Measurements from ENCODE around the gene BEST1. TPM values are rescaled to one million over a fixed set of nuclear protein-coding genes. Genes with fewer than 3 reads are reported as not detected.

BEST1 gene
- total RNA-seq, 1 donor from 2014 or later: not detected

DNA sequence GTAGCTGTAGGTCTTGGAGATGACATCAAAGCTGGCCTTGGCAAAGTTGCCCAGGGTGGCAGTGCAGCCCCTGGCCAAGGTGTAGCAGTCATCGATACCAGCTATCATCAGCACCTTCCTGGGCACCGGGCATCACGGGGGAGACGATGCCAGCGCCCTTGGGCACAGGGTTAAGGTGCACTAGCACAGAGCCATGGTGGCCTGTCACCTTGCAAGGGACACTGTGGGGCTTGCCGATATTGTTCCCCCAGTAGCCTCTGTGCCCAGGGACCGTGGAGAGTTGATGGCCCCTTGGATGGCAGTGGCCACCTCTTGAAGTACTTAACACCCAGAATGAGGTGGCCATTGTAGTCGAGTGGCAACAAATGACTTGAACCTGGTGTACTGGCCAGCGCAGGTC, 61.7 kb downstream of the BEST1 start:
- H3K27ac Mint-ChIP-seq: no peak overlapping the region
- Histone ChIP-seq H3K36me3 (no peaks in the 10 kb centered on the region), H3K4me2 (no peak overlapping the region), H3K9ac (no peak overlapping the region), H3K79me2 (ENCODE audit: low read depth) (no peaks in the 10 kb centered on the region), H3K4me1 (no peaks in the 10 kb centered on the region), H3F3A (ENCODE audit: low read depth) (no peaks in the 10 kb centered on the region), H3K27ac (no peak overlapping the region), H3K4me3 (no peak overlapping the region), H4K20me1 (ENCODE audit: low read depth) (no peaks in the 10 kb centered on the region), H3K27me3 (no peaks in the 10 kb centered on the region), H2AFZ (replicated peaks) (no peak overlapping the region), H3K9me3 (ENCODE audit: low read depth) (no peaks in the 10 kb centered on the region)
- H3K36me3 Mint-ChIP-seq: no peaks in the 10 kb centered on the region
- no peak overlapping the region for H3K4me3 Mint-ChIP-seq
- H3K4me1 Mint-ChIP-seq: peaks cover 5% of the 10 kb centered on the region
- DNase-seq (ENCODE audit: low spot score): no peak
- peaks cover 7% of the 10 kb centered on the region for H3K9me3 Mint-ChIP-seq
- H3K27me3 Mint-ChIP-seq (ENCODE audit: insufficient read depth, low read depth): peaks cover 4% of the 10 kb centered on the region
- TF ChIP-seq EZH2 (IDR thresholded peaks at IDR 0.05) (no peak), EZH2phosphoT487 (IDR thresholded peaks at IDR 0.05) (no peak), CTCF (IDR thresholded peaks at IDR 0.05) (no peak)

DNA sequence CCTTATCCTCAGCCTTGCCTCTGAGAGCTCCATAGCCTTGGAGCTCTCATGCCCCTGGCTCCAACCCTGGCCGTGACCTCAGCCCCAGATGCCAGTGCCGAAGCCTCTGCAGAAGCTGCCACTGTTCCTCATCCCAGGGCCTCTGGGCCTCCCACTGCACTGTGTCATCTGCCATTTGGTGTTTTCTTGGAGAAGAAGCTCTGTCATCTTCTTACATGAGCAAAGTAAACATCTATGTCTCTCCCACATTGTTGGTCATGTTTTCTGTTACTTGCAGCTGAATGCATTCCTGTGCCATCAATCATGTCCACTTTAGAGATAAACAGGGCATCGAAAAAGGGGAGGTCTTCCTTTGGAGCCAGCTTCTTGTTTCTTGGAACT, 62.3 kb downstream of the BEST1 start:
- Histone ChIP-seq H3K4me1 (peaks cover 4% of the 10 kb centered on the region), H3K27ac (no peak overlapping the region), H3K4me2 (no peak overlapping the region), H3K79me2 (ENCODE audit: low read depth) (no peaks in the 10 kb centered on the region), H2AFZ (replicated peaks) (no peak overlapping the region), H4K20me1 (ENCODE audit: low read depth) (no peaks in the 10 kb centered on the region), H3F3A (ENCODE audit: low read depth) (no peaks in the 10 kb centered on the region), H3K27me3 (no peaks in the 10 kb centered on the region), H3K9ac (no peak overlapping the region), H3K9me3 (ENCODE audit: low read depth) (no peaks in the 10 kb centered on the region), H3K36me3 (no peaks in the 10 kb centered on the region), H3K4me3 (no peak overlapping the region)
- H3K27ac Mint-ChIP-seq: peak overlapping the region; percentile 4
- TF ChIP-seq CTCF (IDR thresholded peaks at IDR 0.05): no peak
- TF ChIP-seq EZH2 (IDR thresholded peaks at IDR 0.05): no peak
- TF ChIP-seq EZH2phosphoT487 (IDR thresholded peaks at IDR 0.05): no peak
- peaks cover 11% of the 10 kb centered on the region for H3K4me1 Mint-ChIP-seq
- H3K9me3 Mint-ChIP-seq: peaks cover 4% of the 10 kb centered on the region
- no peak overlapping the region for H3K4me3 Mint-ChIP-seq
- no peaks in the 10 kb centered on the region for H3K36me3 Mint-ChIP-seq
- no peak for DNase-seq (ENCODE audit: low spot score)
- peaks cover 7% of the 10 kb centered on the region for H3K27me3 Mint-ChIP-seq (ENCODE audit: insufficient read depth, low read depth)

GRCh38 chr11:62012832-62013461, 62.8 kb downstream of the BEST1 start:
- H3K4me1 Mint-ChIP-seq: peaks cover 15% of the 10 kb centered on the region

More at GRCh38 chr11:62012832-62013461, 62.8 kb downstream of the BEST1 start:
- Histone ChIP-seq H3K4me3 (no peak overlapping the region), H3K36me3 (no peaks in the 10 kb centered on the region), H3K4me1 (peaks cover 4% of the 10 kb centered on the region), H2AFZ (replicated peaks) (no peak overlapping the region), H3K4me2 (no peak overlapping the region), H3K9me3 (ENCODE audit: low read depth) (no peaks in the 10 kb centered on the region), H3K79me2 (ENCODE audit: low read depth) (no peaks in the 10 kb centered on the region), H3K27me3 (no peaks in the 10 kb centered on the region), H3F3A (ENCODE audit: low read depth) (no peaks in the 10 kb centered on the region), H4K20me1 (ENCODE audit: low read depth) (no peaks in the 10 kb centered on the region), H3K27ac (no peak overlapping the region), H3K9ac (no peak overlapping the region)
- peaks cover 7% of the 10 kb centered on the region for H3K27me3 Mint-ChIP-seq (ENCODE audit: insufficient read depth, low read depth)
- peaks cover 2% of the 10 kb centered on the region for H3K9me3 Mint-ChIP-seq
- no peaks in the 10 kb centered on the region for H3K36me3 Mint-ChIP-seq
- TF ChIP-seq CTCF (IDR thresholded peaks at IDR 0.05) (no peak), EZH2phosphoT487 (IDR thresholded peaks at IDR 0.05) (no peak), EZH2 (IDR thresholded peaks at IDR 0.05) (no peak)
- H3K27ac Mint-ChIP-seq: peak overlapping the region; percentile 4
- DNase-seq (ENCODE audit: low spot score): no peak
- H3K4me3 Mint-ChIP-seq: no peak overlapping the region

Small RNA genes within 50 kb of the gene (small RNA-seq; reads per million reads assigned to genes)
- gene RNU6-1243P: not detected

Other genes starting within 250 kb of the BEST1 start
- 1.9 and 5.8 TPM in 2 replicates for gene MYRF, start 197.7 kb upstream of the BEST1 start, total RNA-seq (ENCODE audit: low replicate concordance)
- 71.4 and 98.9 TPM in 2 replicates for gene TMEM258, start 157.8 kb upstream of the BEST1 start, total RNA-seq (ENCODE audit: low replicate concordance)
- 51.8 and 68.9 TPM in 2 replicates for gene FEN1, start 157.4 kb upstream of the BEST1 start, total RNA-seq (ENCODE audit: low replicate concordance)
- gene FADS1, start 133.3 kb upstream of the BEST1 start, total RNA-seq (ENCODE audit: low replicate concordance): 163 and 184 TPM in 2 replicates
- 233 and 407 TPM in 2 replicates for gene FADS2, start 122.1 kb upstream of the BEST1 start, total RNA-seq (ENCODE audit: low replicate concordance)
- gene FADS3, start 58.8 kb upstream of the BEST1 start, total RNA-seq (ENCODE audit: low replicate concordance): 10.1 and 28.7 TPM in 2 replicates
- gene RAB3IL1, start 32.8 kb upstream of the BEST1 start, total RNA-seq (ENCODE audit: low replicate concordance): 1.4 TPM in 2 replicates
- gene FTH1, start 17.3 kb downstream of the BEST1 start, total RNA-seq (ENCODE audit: low replicate concordance): 649 and 846 TPM in 2 replicates
- gene INCENP, start 173.7 kb downstream of the BEST1 start, total RNA-seq (ENCODE audit: low replicate concordance): 73.9 and 135 TPM in 2 replicates
- gene SCGB1D1, start 239.9 kb downstream of the BEST1 start, total RNA-seq (ENCODE audit: low replicate concordance): not detected in 2 replicates

All from neural progenitor cell (in vitro differentiated cells).